Naive thymus-derived CD4-positive, alpha-beta T cell (primary cell): Measurements from ENCODE around the gene SAFB. TPM values are rescaled to one million over a fixed set of nuclear protein-coding genes. Genes with fewer than 3 reads are reported as not detected.

ENCODE experiments used
- ATAC-seq: fragments of 150-1000 bp; cut with Tn5 transposase; 2 replicates; pipeline ENCODE4 v1.10.0; 2021; ENCODE audit warnings: mild to moderate bottlenecking, moderate library complexity
- CTCF ChIA-PET: fragments of 350-600 bp; sonication (Branson Sonifier 250); formaldehyde crosslinking; loops from one replicate; lab custom pipeline; 2021; ENCODE audit warnings: antibody characterized with exemption; lab: Charles Lee
- POLR2A ChIA-PET: fragments of 350-600 bp; sonication (Branson Sonifier 250); formaldehyde crosslinking; loops from one replicate; lab custom pipeline; 2021; ENCODE audit warnings: antibody characterized with exemption, inconsistent platforms; lab: Charles Lee
- DNase-seq, 9 donors: peaks; one replicate each; pipeline versions ENCODE4 v3.0.0 to v3.0.0-alpha.2; 2020 to 2022; ENCODE audit warnings: mixed read lengths in 1 of 9
- H3K27ac ChIP-seq: one replicate; pipeline ENCODE4 v1.7.0; 2013; ENCODE audit warnings: mild to moderate bottlenecking, low read depth, low read length, moderate library complexity
- H3K27me3 ChIP-seq, 2 donors: one replicate each; pipeline ENCODE4 v1.7.0; 2013; ENCODE audit warnings: low read length in 2 of 2, mild to moderate bottlenecking in 2 of 2, moderate library complexity in 2 of 2; ENCODE audit not compliant: control insufficient read depth in 2 of 2, insufficient read depth in 2 of 2
- H3K36me3 ChIP-seq, 3 experiments: 1 replicate in 2 of 3; 2 replicates in 1 of 3; pipeline ENCODE4 v1.7.0; 2013; ENCODE audit warnings: low read length in 3 of 3, mild to moderate bottlenecking in 3 of 3, moderate library complexity in 1 of 3; ENCODE audit not compliant: insufficient read depth in 3 of 3, control insufficient read depth in 2 of 3
- H3K4me1 ChIP-seq, 2 donors: one replicate each; pipeline ENCODE4 v1.7.0; 2013; ENCODE audit warnings: low read length in 2 of 2, mild to moderate bottlenecking in 2 of 2, moderate library complexity in 1 of 2; ENCODE audit not compliant: control insufficient read depth in 2 of 2, insufficient read depth in 2 of 2
- H3K4me3 ChIP-seq: 2 replicates; pipeline ENCODE4 v1.7.0; 2013; ENCODE audit warnings: mild to moderate bottlenecking, low read length
- H3K9me3 ChIP-seq, 3 experiments: 1 replicate in 2 of 3; 2 replicates in 1 of 3; pipeline ENCODE4 v1.7.0; 2013; ENCODE audit warnings: low read length in 3 of 3; ENCODE audit not compliant: control insufficient read depth in 2 of 3
- H3K27ac Mint-ChIP-seq, 9 donors: one replicate each; pipeline ENCODE4 v1.8.0; 2020 to 2022; ENCODE audit warnings: mixed read lengths in 9 of 9, mild to moderate bottlenecking in 8 of 9, moderate library complexity in 5 of 9, inconsistent platforms in 2 of 9
- H3K27me3 Mint-ChIP-seq, 5 donors: one replicate each; pipeline ENCODE4 v1.8.0; 2021 to 2022; ENCODE audit warnings: mixed read lengths in 5 of 5, mild to moderate bottlenecking in 1 of 5
- H3K36me3 Mint-ChIP-seq, 5 donors: one replicate each; pipeline ENCODE4 v1.8.0; 2020 to 2022; ENCODE audit warnings: mixed read lengths in 5 of 5, mild to moderate bottlenecking in 3 of 5, inconsistent platforms in 1 of 5
- H3K4me1 Mint-ChIP-seq, 7 donors: one replicate each; pipeline ENCODE4 v1.8.0; 2020 to 2022; ENCODE audit warnings: mixed read lengths in 7 of 7, mild to moderate bottlenecking in 3 of 7, inconsistent platforms in 1 of 7
- H3K4me3 Mint-ChIP-seq, 10 donors: one replicate each; pipeline ENCODE4 v1.8.0; 2020 to 2022; ENCODE audit warnings: mild to moderate bottlenecking in 10 of 10, mixed read lengths in 10 of 10, moderate library complexity in 6 of 10, inconsistent platforms in 2 of 10
- H3K9me3 Mint-ChIP-seq, 11 donors: one replicate each; pipeline ENCODE4 v1.8.0; 2020 to 2022; ENCODE audit warnings: mixed read lengths in 11 of 11, mild to moderate bottlenecking in 4 of 11, inconsistent platforms in 1 of 11, moderate library complexity in 1 of 11
- intact Hi-C, 2 donors: fragments of 100-400 bp; cut with micrococcal nuclease; formaldehyde crosslinking; loops; one replicate each; pipeline ENCODE4 v1.15.1; 2023
- polyA plus RNA-seq, 2 donors: library from polyadenylated mRNA; unstranded; fragments of 300-500 nt; fragmentation: Illumina TruSeq; gene quantifications; one replicate each; pipeline ENCODE4 v1.2.3, GENCODE V29; 2021
- total RNA-seq, 6 experiments: library from RNA in 5 of 6; stranded (reverse) in 5 of 6; gene quantifications; 1 replicate in 5 of 6; 2 replicates in 1 of 6; pipeline ENCODE4 v1.2.3 and lab custom pipeline; 2021 to 2026

SAFB gene
- total and polyA plus RNA-seq, 7 experiments from 2014 or later: 50.3 to 203 (median 170) TPM

DNA sequence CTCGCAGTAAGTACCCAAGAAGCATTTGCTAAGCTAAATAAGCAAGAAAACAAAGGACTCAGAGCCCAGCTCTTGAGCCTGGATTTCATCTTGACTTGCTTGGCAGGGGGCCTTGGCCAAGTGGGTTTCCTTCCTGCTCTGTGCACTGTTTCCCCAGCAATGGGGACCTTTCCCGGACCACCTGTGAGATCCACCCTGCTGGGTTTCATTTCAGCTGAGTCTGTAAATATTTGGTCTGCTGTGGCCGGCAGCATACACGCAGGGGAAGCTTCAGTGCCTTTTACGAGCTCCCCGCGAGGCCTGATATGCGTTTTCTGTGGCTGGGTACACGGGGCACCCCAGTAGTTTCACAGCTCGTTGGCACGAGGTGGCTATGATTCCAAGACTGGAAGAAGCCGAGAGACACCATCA lies 42.7 kb upstream of the SAFB start:
- H3K9me3 Mint-ChIP-seq: peaks cover 0 to 1% (median 0%) of the 10 kb centered on the region in 11 donors
- Histone ChIP-seq H3K27me3 (no peaks in the 10 kb centered on the region), H3K27ac (no peak overlapping the region), H3K36me3 (peaks cover 0 to 19% (median 0%) of the 10 kb centered on the region in 3 experiments), H3K9me3 (no peaks in the 10 kb centered on the region), H3K4me1 (peaks cover 0 to 6% of the 10 kb centered on the region in 2 donors), H3K4me3 (no peak overlapping the region)
- intact Hi-C loops: no loop called here
- no peak for DNase-seq
- no peak overlapping the region for H3K4me3 Mint-ChIP-seq
- peaks cover 0 to 3% (median 0%) of the 10 kb centered on the region in 5 donors for H3K36me3 Mint-ChIP-seq
- H3K27ac Mint-ChIP-seq: peak overlapping the region in 1 of 9 donors; percentile 59
- ATAC-seq: no peak
- H3K27me3 Mint-ChIP-seq: no peaks in the 10 kb centered on the region
- CTCF ChIA-PET: interaction anchor here (0.6 to 1.2 kb wide), 2 partner anchors 14 to 357 kb away, joined by 5 to 7 read pairs; no protein-coding TSS in a partner anchor
- H3K4me1 Mint-ChIP-seq: peaks cover 4 to 10% (median 8%) of the 10 kb centered on the region in 7 donors
- POLR2A ChIA-PET: interaction anchor here (0.5 kb wide), 1 partner anchor 139 kb away, joined by 4 read pairs; no protein-coding TSS in a partner anchor

DNA sequence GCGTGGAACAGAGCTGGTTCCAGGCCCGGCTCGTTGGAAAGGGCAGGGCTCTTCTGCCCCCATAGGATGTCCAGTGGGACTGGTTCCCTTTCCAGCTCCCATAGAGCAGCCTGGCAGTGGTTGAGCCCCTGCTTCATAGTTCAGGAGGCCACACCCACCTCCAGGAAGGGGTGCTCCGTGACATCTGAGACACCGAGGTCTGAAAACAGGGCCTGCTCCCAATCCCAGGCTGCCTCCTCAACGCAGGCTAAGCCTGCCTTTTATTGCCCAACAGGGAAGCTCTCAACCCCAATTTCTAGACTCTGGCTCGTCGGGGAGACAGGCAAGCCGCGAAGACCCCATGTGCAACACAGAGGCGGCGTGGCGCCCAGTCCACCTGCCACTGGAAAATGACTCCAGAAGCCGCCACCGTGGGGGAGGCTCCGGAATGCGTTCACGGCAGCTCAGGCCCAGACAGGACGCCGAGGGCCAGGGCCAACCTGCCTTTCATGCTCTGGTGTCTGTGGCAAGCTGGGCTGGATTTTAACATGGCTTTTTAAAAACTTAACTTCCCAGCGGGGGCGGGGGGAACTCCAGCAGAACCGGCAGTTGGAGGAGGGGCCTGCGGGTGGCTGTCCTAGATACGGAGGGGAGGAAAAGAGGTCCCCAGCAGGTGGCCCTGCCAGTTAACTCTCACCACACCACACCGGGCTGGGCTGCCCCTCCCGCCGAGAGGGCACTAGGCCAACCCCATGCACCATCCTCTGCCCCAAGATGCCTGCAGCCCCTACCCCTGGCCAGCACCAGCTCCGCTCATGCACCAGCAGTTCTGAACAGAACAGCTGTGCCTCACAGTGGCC lies 37.2 kb upstream of the SAFB start:
- H3K36me3 ChIP-seq: peaks cover 4 to 65% (median 10%) of the 10 kb centered on the region in 3 experiments
- CTCF ChIA-PET: interaction anchor here (0.6 kb wide), 2 partner anchors 137 to 194 kb away, joined by 3 read pairs; no protein-coding TSS in a partner anchor
- H3K36me3 Mint-ChIP-seq: peaks cover 0 to 32% (median 8%) of the 10 kb centered on the region in 5 donors

DNA sequence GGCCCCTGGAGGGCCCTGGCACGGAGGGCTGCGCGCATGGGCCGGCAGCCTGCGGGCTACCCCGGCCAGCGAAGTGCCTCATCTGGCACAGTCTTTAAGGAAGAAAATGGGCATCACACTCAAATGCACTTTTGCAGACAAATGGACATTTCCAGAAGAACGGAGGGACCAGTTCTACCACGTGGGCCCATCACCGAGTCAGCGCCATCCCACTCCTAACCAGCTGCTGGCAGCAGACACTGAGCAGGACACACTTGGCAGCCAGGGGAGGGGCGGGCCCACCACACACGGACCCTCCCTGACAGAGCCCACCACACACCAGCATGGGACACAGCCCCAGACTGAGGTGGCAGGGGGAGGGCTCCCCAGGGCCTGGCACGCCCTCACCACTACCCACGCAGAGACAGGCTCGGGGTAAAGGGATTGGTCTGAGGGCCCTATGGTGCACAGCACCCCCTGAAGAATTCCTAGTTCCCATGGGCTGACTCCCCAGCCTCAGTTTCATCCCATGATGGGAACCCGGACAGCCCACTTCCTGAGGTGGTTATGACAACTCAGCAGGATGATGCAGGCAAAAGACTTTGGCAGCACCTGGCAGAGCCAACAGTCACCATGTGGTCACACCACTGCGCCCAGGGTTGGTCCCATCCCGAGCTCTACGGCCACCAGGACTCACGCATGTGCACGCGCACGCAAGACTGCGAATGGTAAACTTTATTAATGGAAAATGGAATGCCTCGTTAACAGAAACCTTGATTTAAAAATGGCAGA lies 36.4 kb upstream of the SAFB start:
- ATAC-seq (peak; percentile 22), DNase-seq (no peak)
- Histone ChIP-seq H3K4me3 (no peak overlapping the region), H3K27ac (no peak overlapping the region), H3K36me3 (peaks cover 4 to 72% (median 10%) of the 10 kb centered on the region in 3 experiments), H3K27me3 (no peaks in the 10 kb centered on the region), H3K9me3 (no peaks in the 10 kb centered on the region), H3K4me1 (peaks cover 0 to 13% of the 10 kb centered on the region in 2 donors)
- peaks cover 0 to 33% (median 8%) of the 10 kb centered on the region in 5 donors for H3K36me3 Mint-ChIP-seq
- H3K4me3 Mint-ChIP-seq: peak overlapping the region in 2 of 10 donors; percentile 28 to 30
- H3K9me3 Mint-ChIP-seq: no peaks in the 10 kb centered on the region
- intact Hi-C loops: no loop called here
- ChIA-PET POLR2A (no interaction called here), CTCF (interaction anchor here (0.6 to 0.7 kb wide), 2 partner anchors 9 to 136 kb away, joined by 3 read pairs; no protein-coding TSS in a partner anchor)
- H3K4me1 Mint-ChIP-seq: peaks cover 7 to 32% (median 12%) of the 10 kb centered on the region in 7 donors
- H3K27ac Mint-ChIP-seq: peak overlapping the region in 4 of 9 donors; percentile 19 to 78 (median 56)
- no peaks in the 10 kb centered on the region for H3K27me3 Mint-ChIP-seq

More for the DNA sequence above, 37.2 kb upstream of the SAFB start:
- H3K27me3 ChIP-seq: no peaks in the 10 kb centered on the region
- Mint-ChIP-seq H3K4me1 (peaks cover 7 to 32% (median 12%) of the 10 kb centered on the region in 7 donors), H3K27ac (peak overlapping the region; percentile 55 to 91 (median 73)), H3K4me3 (peak overlapping the region in 9 of 10 donors; percentile 30 to 70 (median 57)), H3K9me3 (peaks cover 0 to 1% (median 0%) of the 10 kb centered on the region in 11 donors), H3K27me3 (no peaks in the 10 kb centered on the region)
- intact Hi-C loops: no loop called here
- H3K4me1 ChIP-seq: peaks cover 0 to 13% of the 10 kb centered on the region in 2 donors
- no peaks in the 10 kb centered on the region for H3K9me3 ChIP-seq
- peak overlapping the region; percentile 60 for H3K27ac ChIP-seq
- POLR2A ChIA-PET: no interaction called here
- H3K4me3 ChIP-seq: no peak overlapping the region
- ATAC-seq (peak; percentile 69), DNase-seq (peak in 7 of 9 donors; percentile 12 to 66 (median 31))

DNA sequence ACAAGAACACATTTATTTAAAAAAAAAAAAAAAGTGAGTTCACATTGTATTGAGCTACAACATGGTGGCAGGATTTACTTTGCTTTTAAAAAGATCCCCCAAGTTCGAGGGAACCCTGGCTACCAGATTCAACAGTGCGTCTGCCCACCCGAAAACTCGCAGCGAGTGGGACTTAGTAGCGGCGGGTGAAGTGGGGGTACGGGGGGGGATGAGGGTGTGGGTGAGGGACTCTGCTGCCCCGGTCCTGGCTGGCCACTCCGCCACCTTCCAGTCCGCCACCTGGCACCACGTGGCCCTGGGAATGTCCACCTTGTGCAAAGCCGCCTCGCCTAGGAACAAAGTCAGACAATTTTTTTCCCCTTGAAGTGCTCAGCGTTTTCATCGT lies 35.8 kb upstream of the SAFB start:
- H3K36me3 ChIP-seq: peaks cover 10 to 75% (median 11%) of the 10 kb centered on the region in 3 experiments
- H3K27ac ChIP-seq: no peak overlapping the region
- peak overlapping the region in 1 of 9 donors; percentile 22 for H3K27ac Mint-ChIP-seq
- H3K4me3 Mint-ChIP-seq: peak overlapping the region in 1 of 10 donors; percentile 28
- intact Hi-C loops: no loop called here
- no peak overlapping the region for H3K4me3 ChIP-seq
- no peaks in the 10 kb centered on the region for H3K27me3 ChIP-seq
- peaks cover 7 to 32% (median 12%) of the 10 kb centered on the region in 7 donors for H3K4me1 Mint-ChIP-seq
- H3K9me3 ChIP-seq: no peaks in the 10 kb centered on the region
- POLR2A ChIA-PET: no interaction called here
- DNase-seq: no peak
- H3K36me3 Mint-ChIP-seq: peaks cover 0 to 39% (median 8%) of the 10 kb centered on the region in 5 donors
- CTCF ChIA-PET: interaction anchor here (0.7 kb wide), 1 partner anchor 8 kb away, joined by 3 read pairs; no protein-coding TSS in a partner anchor
- ATAC-seq: no peak
- H3K9me3 Mint-ChIP-seq: no peaks in the 10 kb centered on the region
- peaks cover 0 to 13% of the 10 kb centered on the region in 2 donors for H3K4me1 ChIP-seq
- H3K27me3 Mint-ChIP-seq: no peaks in the 10 kb centered on the region

DNA sequence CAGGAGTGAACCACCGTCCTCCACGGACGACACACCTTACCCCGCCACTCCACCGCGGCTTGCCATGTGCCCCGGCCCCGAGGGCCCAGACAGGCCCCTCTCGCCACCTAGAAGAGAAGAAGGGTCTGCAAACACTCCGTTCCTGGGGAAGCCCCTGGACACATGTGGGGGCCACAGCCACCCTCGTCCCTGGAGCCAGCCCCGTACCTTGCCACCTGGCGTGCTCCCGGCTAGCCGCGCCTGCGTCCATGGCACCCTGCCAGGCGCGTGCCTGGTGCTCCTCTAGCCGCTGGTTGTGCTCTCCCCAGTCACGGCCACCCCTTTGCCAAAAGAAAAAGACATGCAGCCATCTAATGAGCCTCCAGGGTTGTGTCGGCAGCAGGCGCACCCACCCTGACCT lies 35.2 kb upstream of the SAFB start:
- Mint-ChIP-seq H3K27me3 (no peaks in the 10 kb centered on the region), H3K4me1 (peaks cover 7 to 32% (median 12%) of the 10 kb centered on the region in 7 donors), H3K27ac (peak overlapping the region in 1 of 9 donors; percentile 4), H3K9me3 (no peaks in the 10 kb centered on the region), H3K36me3 (peaks cover 0 to 42% (median 8%) of the 10 kb centered on the region in 5 donors), H3K4me3 (no peak overlapping the region)
- intact Hi-C loops: no loop called here
- ChIA-PET CTCF (no interaction called here), POLR2A (no interaction called here)
- Histone ChIP-seq H3K4me1 (peaks cover 0 to 13% of the 10 kb centered on the region in 2 donors), H3K27me3 (no peaks in the 10 kb centered on the region), H3K9me3 (no peaks in the 10 kb centered on the region), H3K4me3 (no peak overlapping the region), H3K27ac (no peak overlapping the region), H3K36me3 (peaks cover 15 to 75% (median 16%) of the 10 kb centered on the region in 3 experiments)
- DNase-seq (no peak), ATAC-seq (no peak)

DNA sequence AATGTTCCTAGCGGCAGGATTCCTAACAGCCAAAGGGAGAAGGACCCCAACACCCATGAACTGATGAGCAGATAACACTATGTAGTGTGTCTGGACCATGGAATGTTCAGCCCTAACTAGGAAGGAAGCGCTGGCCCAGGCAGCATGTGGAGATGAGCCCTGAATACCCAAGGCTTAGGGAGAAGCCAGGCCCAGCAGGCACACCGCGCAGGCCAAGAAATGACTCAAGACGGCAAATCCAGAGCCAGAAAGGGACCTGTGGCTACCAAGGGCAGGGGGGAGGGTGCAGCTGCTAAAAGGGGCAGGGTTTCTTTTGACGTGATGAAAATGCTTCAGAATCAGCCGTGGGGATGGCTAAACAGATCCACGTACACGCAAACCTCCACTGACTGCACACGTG lies 34.4 kb upstream of the SAFB start:
- ChIA-PET POLR2A (no interaction called here), CTCF (no interaction called here)
- H3K27me3 Mint-ChIP-seq: no peaks in the 10 kb centered on the region
- ATAC-seq (no peak), DNase-seq (no peak)
- peak overlapping the region in 2 of 9 donors; percentile 36 to 48 for H3K27ac Mint-ChIP-seq
- H3K36me3 Mint-ChIP-seq: peaks cover 6 to 50% (median 12%) of the 10 kb centered on the region in 5 donors
- peaks cover 0 to 13% of the 10 kb centered on the region in 2 donors for H3K4me1 ChIP-seq
- H3K9me3 Mint-ChIP-seq: no peaks in the 10 kb centered on the region
- intact Hi-C loops: no loop called here
- H3K4me3 Mint-ChIP-seq: no peak overlapping the region
- no peak overlapping the region for H3K27ac ChIP-seq
- no peaks in the 10 kb centered on the region for H3K27me3 ChIP-seq
- peaks cover 7 to 32% (median 12%) of the 10 kb centered on the region in 7 donors for H3K4me1 Mint-ChIP-seq
- no peaks in the 10 kb centered on the region for H3K9me3 ChIP-seq
- no peak overlapping the region for H3K4me3 ChIP-seq
- peaks cover 19 to 83% (median 21%) of the 10 kb centered on the region in 3 experiments for H3K36me3 ChIP-seq
